GM23338 (cell line): Measurements from ENCODE around the gene CYP1A2. TPM values are rescaled to one million over a fixed set of nuclear protein-coding genes. Genes with fewer than 3 reads are reported as not detected.

Experiments used
- ATAC-seq: fragments of 200-7000 bp; cut with Tn5 transposase; 3 replicates; pipeline ENCODE4 v1.9.1; 2020
- DNase-seq: peaks from one replicate; pipeline ENCODE4 v3.0.0-alpha.2; 2015; ENCODE audit warnings: low spot score
- H2AFZ ChIP-seq: fragments of 200-600 bp; sonication (generic); 2 replicates; pipeline ENCODE4 v1.8.0; 2016; ENCODE audit warnings: antibody characterized with exemption, mild to moderate bottlenecking, moderate library complexity
- H3F3A ChIP-seq: fragments of 200-600 bp; sonication (generic); replicated peaks from 2 replicates; pipeline ENCODE4 v1.8.0; 2017; ENCODE audit warnings: antibody characterized with exemption, mixed run types, low read depth
- H3K27ac ChIP-seq: fragments of 200-600 bp; sonication (generic); 2 replicates; pipeline ENCODE4 v1.6.1; 2016; ENCODE audit warnings: low read depth
- H3K27me3 ChIP-seq: fragments of 200-600 bp; sonication (generic); 2 replicates; pipeline ENCODE4 v1.8.0; 2016; ENCODE audit warnings: mild to moderate bottlenecking, mixed run types, moderate library complexity; ENCODE audit not compliant: insufficient read depth
- H3K36me3 ChIP-seq: fragments of 200-600 bp; sonication (generic); 2 replicates; pipeline ENCODE4 v1.8.0; 2016; ENCODE audit warnings: mild to moderate bottlenecking; ENCODE audit not compliant: insufficient read depth
- H3K4me1 ChIP-seq: fragments of 200-600 bp; sonication (generic); 2 replicates; pipeline ENCODE4 v1.8.0; 2016; ENCODE audit warnings: mild to moderate bottlenecking, moderate library complexity; ENCODE audit not compliant: insufficient read depth
- H3K4me2 ChIP-seq: fragments of 200-600 bp; sonication (generic); 2 replicates; pipeline ENCODE4 v1.7.1; 2017; ENCODE audit warnings: mixed run types
- H3K4me3 ChIP-seq: fragments of 200-600 bp; sonication (generic); 2 replicates; pipeline ENCODE4 v1.6.1; 2016; ENCODE audit warnings: mixed run types
- H3K79me2 ChIP-seq: fragments of 200-600 bp; sonication (generic); replicated peaks from 2 replicates; pipeline ENCODE4 v1.8.0; 2017; ENCODE audit warnings: mild to moderate bottlenecking; ENCODE audit not compliant: insufficient read depth
- H3K9me2 ChIP-seq: fragments of 200-600 bp; sonication (generic); 2 replicates; pipeline ENCODE4 v1.8.0; 2017; ENCODE audit not compliant: insufficient read depth
- H4K20me1 ChIP-seq: fragments of 200-600 bp; sonication (generic); replicated peaks from 2 replicates; pipeline ENCODE4 v1.8.0; 2017; ENCODE audit warnings: mild to moderate bottlenecking; ENCODE audit not compliant: insufficient read depth
- H3K27ac Mint-ChIP-seq: 2 replicates; pipeline ENCODE4 v1.8.0; 2020; ENCODE audit warnings: inconsistent platforms, mild to moderate bottlenecking, moderate library complexity, mixed read lengths
- H3K27me3 Mint-ChIP-seq: 3 replicates; pipeline ENCODE4 v1.8.0; 2022; ENCODE audit warnings: low read depth, mild to moderate bottlenecking, moderate library complexity, mixed read lengths, inconsistent platforms; ENCODE audit not compliant: insufficient read depth, poor library complexity
- H3K36me3 Mint-ChIP-seq: 3 replicates; pipeline ENCODE4 v1.8.0; 2021; ENCODE audit warnings: low read depth, mild to moderate bottlenecking, inconsistent platforms, moderate library complexity, mixed read lengths
- H3K4me1 Mint-ChIP-seq: 3 replicates; pipeline ENCODE4 v1.8.0; 2020; ENCODE audit warnings: mild to moderate bottlenecking, inconsistent platforms, mixed read lengths
- H3K4me3 Mint-ChIP-seq: 3 replicates; pipeline ENCODE4 v1.8.0; 2021; ENCODE audit warnings: moderate library complexity, mild to moderate bottlenecking, inconsistent platforms, mixed read lengths
- H3K9me3 Mint-ChIP-seq: 3 replicates; pipeline ENCODE4 v1.8.0; 2020; ENCODE audit warnings: moderate library complexity, mild to moderate bottlenecking, inconsistent platforms, mixed read lengths
- CREB1 ChIP-seq: fragments of 250-450 bp; sonication (Bioruptor Pico); IDR thresholded peaks from 2 replicates; pipeline ENCODE4 v1.5.0; 2020; ENCODE audit warnings: low read depth, mild to moderate bottlenecking, moderate library complexity
- EZH2 ChIP-seq: fragments of 200-600 bp; sonication (generic); IDR thresholded peaks from one replicate; pipeline ENCODE4 v1.8.0; 2017; ENCODE audit warnings: antibody characterized with exemption, mild to moderate bottlenecking, low read depth; ENCODE audit not compliant: unreplicated experiment
- EZH2phosphoT487 ChIP-seq: fragments of 200-600 bp; sonication (generic); IDR thresholded peaks from one replicate; pipeline ENCODE4 v1.8.1; 2018; ENCODE audit warnings: antibody characterized with exemption; ENCODE audit not compliant: unreplicated experiment
- NANOG ChIP-seq: IDR thresholded peaks from 2 replicates; pipeline ENCODE4 v1.6.1; 2016; ENCODE audit warnings: antibody characterized with exemption, borderline replicate concordance
- POLR2AphosphoS5 ChIP-seq: IDR thresholded peaks from 2 replicates; pipeline ENCODE4 v1.6.1; 2016; ENCODE audit warnings: antibody characterized with exemption, low read depth
- STAT1 ChIP-seq: IDR thresholded peaks from one replicate; pipeline ENCODE4 v1.6.1; 2016; ENCODE audit warnings: antibody characterized with exemption; ENCODE audit not compliant: unreplicated experiment
- ZNF114 ChIP-seq: fragments of 250-450 bp; sonication (Bioruptor Pico); IDR thresholded peaks from 2 replicates; pipeline ENCODE4 v1.5.0; 2020; ENCODE audit warnings: mild to moderate bottlenecking, moderate library complexity
- ZNF331 ChIP-seq: fragments of 250-450 bp; sonication (Bioruptor Pico); IDR thresholded peaks from 2 replicates; pipeline ENCODE4 v1.5.0; 2020; ENCODE audit warnings: low read depth, mild to moderate bottlenecking, moderate library complexity
- ZNF462 ChIP-seq: fragments of 250-450 bp; sonication (Bioruptor Pico); IDR thresholded peaks from 2 replicates; pipeline ENCODE4 v1.5.0; 2020; ENCODE audit warnings: mild to moderate bottlenecking, moderate library complexity
- polyA plus RNA-seq: library from polyadenylated mRNA; unstranded; fragments of >200 nt; fragmentation: Nextera tagmentation; extraction: Ambion mirVana; gene quantifications from 2 replicates; pipeline ENCODE4 v1.2.1, GENCODE V29; 2016
- total RNA-seq: library from RNA; depleted of rRNA; stranded (reverse); fragments of >200 nt; shearing (Covaris generic); gene quantifications from 2 replicates; pipeline ENCODE4 v1.2.3, GENCODE V29; 2014
- TF ChIP-seq, protein P1 (sequence below): IDR thresholded peaks from one replicate; pipeline ENCODE4 v1.6.1; 2018; ENCODE audit warnings: antibody characterized with exemption; ENCODE audit not compliant: unreplicated experiment
- TF ChIP-seq, protein P2 (sequence below): IDR thresholded peaks from 2 replicates; pipeline ENCODE4 v1.6.1; 2016; ENCODE audit warnings: antibody characterized with exemption

CYP1A2 gene
- total and polyA plus RNA-seq, 2 experiments from 2014 or later = not detected

GRCh38 chr15:74791667-74792066, 43.0 kb downstream of the CYP1A2 start:
- no peak for TF ChIP-seq EZH2
- no peak for TF ChIP-seq ZNF114
- TF ChIP-seq, protein P1, sequence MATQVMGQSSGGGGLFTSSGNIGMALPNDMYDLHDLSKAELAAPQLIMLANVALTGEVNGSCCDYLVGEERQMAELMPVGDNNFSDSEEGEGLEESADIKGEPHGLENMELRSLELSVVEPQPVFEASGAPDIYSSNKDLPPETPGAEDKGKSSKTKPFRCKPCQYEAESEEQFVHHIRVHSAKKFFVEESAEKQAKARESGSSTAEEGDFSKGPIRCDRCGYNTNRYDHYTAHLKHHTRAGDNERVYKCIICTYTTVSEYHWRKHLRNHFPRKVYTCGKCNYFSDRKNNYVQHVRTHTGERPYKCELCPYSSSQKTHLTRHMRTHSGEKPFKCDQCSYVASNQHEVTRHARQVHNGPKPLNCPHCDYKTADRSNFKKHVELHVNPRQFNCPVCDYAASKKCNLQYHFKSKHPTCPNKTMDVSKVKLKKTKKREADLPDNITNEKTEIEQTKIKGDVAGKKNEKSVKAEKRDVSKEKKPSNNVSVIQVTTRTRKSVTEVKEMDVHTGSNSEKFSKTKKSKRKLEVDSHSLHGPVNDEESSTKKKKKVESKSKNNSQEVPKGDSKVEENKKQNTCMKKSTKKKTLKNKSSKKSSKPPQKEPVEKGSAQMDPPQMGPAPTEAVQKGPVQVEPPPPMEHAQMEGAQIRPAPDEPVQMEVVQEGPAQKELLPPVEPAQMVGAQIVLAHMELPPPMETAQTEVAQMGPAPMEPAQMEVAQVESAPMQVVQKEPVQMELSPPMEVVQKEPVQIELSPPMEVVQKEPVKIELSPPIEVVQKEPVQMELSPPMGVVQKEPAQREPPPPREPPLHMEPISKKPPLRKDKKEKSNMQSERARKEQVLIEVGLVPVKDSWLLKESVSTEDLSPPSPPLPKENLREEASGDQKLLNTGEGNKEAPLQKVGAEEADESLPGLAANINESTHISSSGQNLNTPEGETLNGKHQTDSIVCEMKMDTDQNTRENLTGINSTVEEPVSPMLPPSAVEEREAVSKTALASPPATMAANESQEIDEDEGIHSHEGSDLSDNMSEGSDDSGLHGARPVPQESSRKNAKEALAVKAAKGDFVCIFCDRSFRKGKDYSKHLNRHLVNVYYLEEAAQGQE = no peak
- TF ChIP-seq, protein P2, sequence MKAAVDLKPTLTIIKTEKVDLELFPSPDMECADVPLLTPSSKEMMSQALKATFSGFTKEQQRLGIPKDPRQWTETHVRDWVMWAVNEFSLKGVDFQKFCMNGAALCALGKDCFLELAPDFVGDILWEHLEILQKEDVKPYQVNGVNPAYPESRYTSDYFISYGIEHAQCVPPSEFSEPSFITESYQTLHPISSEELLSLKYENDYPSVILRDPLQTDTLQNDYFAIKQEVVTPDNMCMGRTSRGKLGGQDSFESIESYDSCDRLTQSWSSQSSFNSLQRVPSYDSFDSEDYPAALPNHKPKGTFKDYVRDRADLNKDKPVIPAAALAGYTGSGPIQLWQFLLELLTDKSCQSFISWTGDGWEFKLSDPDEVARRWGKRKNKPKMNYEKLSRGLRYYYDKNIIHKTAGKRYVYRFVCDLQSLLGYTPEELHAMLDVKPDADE = no peak
- no peak for TF ChIP-seq ZNF331 (CRISPR knock-in tag)
- no peak for TF ChIP-seq ZNF462
- no peak for TF ChIP-seq CREB1 (CRISPR knock-in tag)
- no peak for TF ChIP-seq EZH2phosphoT487
- TF ChIP-seq NANOG = no peak
- no peak for TF ChIP-seq POLR2AphosphoS5
- TF ChIP-seq STAT1 = no peak

More at GRCh38 chr15:74791667-74792066, 43.0 kb downstream of the CYP1A2 start:
- Mint-ChIP-seq H3K27ac (no peak overlapping the region), H3K9me3 (no peaks in the 10 kb centered on the region), H3K27me3 (peaks cover 23% of the 10 kb centered on the region), H3K4me3 (no peak overlapping the region), H3K4me1 (peaks cover 31% of the 10 kb centered on the region), H3K36me3 (no peaks in the 10 kb centered on the region)
- Histone ChIP-seq H3K27ac (no peak overlapping the region), H3K27me3 (no peaks in the 10 kb centered on the region), H3F3A (peaks cover 7% of the 10 kb centered on the region), H4K20me1 (peaks cover 50% of the 10 kb centered on the region), H2AFZ (no peak overlapping the region), H3K4me1 (peaks cover 25% of the 10 kb centered on the region), H3K9me2 (no peaks in the 10 kb centered on the region), H3K4me3 (no peak overlapping the region), H3K4me2 (no peak overlapping the region), H3K79me2 (peaks cover 16% of the 10 kb centered on the region), H3K36me3 (no peaks in the 10 kb centered on the region)
- DNase-seq = no peak
- ATAC-seq = no peak
